Liver (tissue), 9 donors: Measurements from ENCODE around the gene FAM13A. TPM values are rescaled to one million over a fixed set of nuclear protein-coding genes. Genes with fewer than 3 reads are reported as not detected.

Experiments used
- DNase-seq: peaks from one replicate; pipeline ENCODE4 v3.0.0-alpha.2; 2017; ENCODE audit warnings: low spot score
- H3K27ac ChIP-seq, 2 donors: one replicate each; pipeline ENCODE4 v1.7.0; 2013; ENCODE audit warnings: inconsistent platforms in 2 of 2, low read length in 2 of 2, control low read depth in 1 of 2, low read depth in 1 of 2, mild to moderate bottlenecking in 1 of 2
- H3K27me3 ChIP-seq, 4 donors: one replicate each; pipeline versions ENCODE4 v1.6.1 to v1.7.0; 2013; ENCODE audit warnings: low read length in 3 of 4, inconsistent platforms in 1 of 4, mild to moderate bottlenecking in 1 of 4, moderate library complexity in 1 of 4; ENCODE audit not compliant: control insufficient read depth in 4 of 4, insufficient read depth in 4 of 4
- H3K36me3 ChIP-seq, 4 donors: one replicate each; pipeline versions ENCODE4 v1.6.1 to v1.7.0; 2013; ENCODE audit warnings: low read length in 3 of 4, mild to moderate bottlenecking in 3 of 4, low read depth in 1 of 4, moderate library complexity in 1 of 4; ENCODE audit not compliant: control insufficient read depth in 4 of 4, insufficient read depth in 3 of 4
- H3K4me1 ChIP-seq, 4 donors: one replicate each; pipeline versions ENCODE4 v1.6.1 to v1.7.0; 2013; ENCODE audit warnings: low read length in 3 of 4, mild to moderate bottlenecking in 3 of 4, moderate library complexity in 1 of 4; ENCODE audit not compliant: control insufficient read depth in 4 of 4, insufficient read depth in 4 of 4
- H3K4me3 ChIP-seq, 3 donors: one replicate each; pipeline versions ENCODE4 v1.6.1 to v1.7.0; 2013; ENCODE audit warnings: low read length in 3 of 3, control low read depth in 1 of 3, low read depth in 1 of 3, mild to moderate bottlenecking in 1 of 3
- H3K9ac ChIP-seq, 2 donors: one replicate each; pipeline ENCODE4 v1.7.0; 2013; ENCODE audit warnings: low read length in 2 of 2, mild to moderate bottlenecking in 2 of 2, moderate library complexity in 2 of 2, control low read depth in 1 of 2, low read depth in 1 of 2
- H3K9me3 ChIP-seq, 4 donors: one replicate each; pipeline versions ENCODE4 v1.6.1 to v1.7.0; 2013; ENCODE audit warnings: low read length in 3 of 4; ENCODE audit not compliant: control insufficient read depth in 4 of 4
- ATF3 ChIP-seq: IDR thresholded peaks from 2 replicates; pipeline ENCODE4 v1.6.1; 2016; ENCODE audit warnings: antibody characterized with exemption
- EGR1 ChIP-seq, 2 donors: IDR thresholded peaks; 2 replicates each; pipeline ENCODE4 v1.6.1; 2016 to 2018; ENCODE audit warnings: antibody characterized with exemption in 2 of 2, low read depth in 2 of 2
- FOXA1 ChIP-seq: IDR thresholded peaks from 2 replicates; pipeline ENCODE4 v1.6.1; 2016; ENCODE audit warnings: antibody characterized with exemption
- FOXA2 ChIP-seq: IDR thresholded peaks from 2 replicates; pipeline ENCODE4 v1.6.1; 2016; ENCODE audit warnings: antibody characterized with exemption
- GABPA ChIP-seq, 2 donors: IDR thresholded peaks in 1 of 2; conservative IDR thresholded peaks in 1 of 2; 2 replicates each; pipeline ENCODE4 v1.6.1; 2016; ENCODE audit warnings: antibody characterized with exemption in 2 of 2, mild to moderate bottlenecking in 1 of 2, moderate library complexity in 1 of 2
- HNF4A ChIP-seq, 2 donors: conservative IDR thresholded peaks; 2 replicates each; pipeline ENCODE4 v1.6.1; 2016; ENCODE audit warnings: antibody characterized with exemption in 2 of 2, mild to moderate bottlenecking in 2 of 2
- JUND ChIP-seq, 2 donors: IDR thresholded peaks; 2 replicates each; pipeline ENCODE4 v1.6.1; 2016; ENCODE audit warnings: antibody characterized with exemption in 2 of 2
- NR2F2 ChIP-seq: IDR thresholded peaks from 2 replicates; pipeline ENCODE4 v1.6.1; 2016; ENCODE audit warnings: antibody characterized with exemption
- RAD21 ChIP-seq, 2 donors: IDR thresholded peaks; 2 replicates each; pipeline ENCODE4 v1.6.1; 2016; ENCODE audit warnings: antibody characterized with exemption in 2 of 2, mild to moderate bottlenecking in 2 of 2
- REST ChIP-seq: IDR thresholded peaks from 2 replicates; pipeline ENCODE4 v1.6.1; 2016; ENCODE audit warnings: antibody characterized with exemption, mild to moderate bottlenecking
- SP1 ChIP-seq: IDR thresholded peaks from 2 replicates; pipeline ENCODE4 v1.6.1; 2018; ENCODE audit warnings: antibody characterized with exemption, mild to moderate bottlenecking
- YY1 ChIP-seq: IDR thresholded peaks from 2 replicates; pipeline ENCODE4 v1.6.1; 2016; ENCODE audit warnings: antibody characterized with exemption, mild to moderate bottlenecking
- WGBS: extraction: QIAGEN DNeasy Blood & Tissue Kit; methylation state at CpG from one replicate; pipeline ENCODE4 v1.1.7; 2013; 5-methylcytosine and 5-hydroxymethylcytosine counted together
- polyA plus RNA-seq, 2 donors: library from polyadenylated mRNA; stranded (reverse) in 1 of 2; unstranded in 1 of 2; fragments of 200-250 nt in 1 of 2; fragments of >200 nt in 1 of 2; fragmentation: Nextera tagmentation in 1 of 2; extraction: Ambion mirVana in 1 of 2; gene quantifications; one replicate each; pipeline versions ENCODE4 v1.2.1 to v1.2.3, GENCODE V29; 2013 to 2015
- total RNA-seq, 2 donors: library from RNA; depleted of rRNA; stranded (reverse); fragments of >200 nt; gene quantifications; one replicate each; pipeline ENCODE4 v1.2.3, GENCODE V29; 2014
- TF ChIP-seq, protein P1 (sequence below): fragments of 150-350 bp; IDR thresholded peaks from 2 replicates; pipeline ENCODE4 v1.5.1; 2017; ENCODE audit warnings: improper control_type of control experiment, low read depth, low read length; ENCODE audit not compliant: missing input control
- donor health status: healthy.
- donor health status: healthy.
- donor health status: healthy.
- donor health status: healthy.
- donor health status: healthy.

Gene FAM13A
- total and polyA plus RNA-seq, 4 donors, result 14.9 to 52.9 (median 27.6) TPM

DNA sequence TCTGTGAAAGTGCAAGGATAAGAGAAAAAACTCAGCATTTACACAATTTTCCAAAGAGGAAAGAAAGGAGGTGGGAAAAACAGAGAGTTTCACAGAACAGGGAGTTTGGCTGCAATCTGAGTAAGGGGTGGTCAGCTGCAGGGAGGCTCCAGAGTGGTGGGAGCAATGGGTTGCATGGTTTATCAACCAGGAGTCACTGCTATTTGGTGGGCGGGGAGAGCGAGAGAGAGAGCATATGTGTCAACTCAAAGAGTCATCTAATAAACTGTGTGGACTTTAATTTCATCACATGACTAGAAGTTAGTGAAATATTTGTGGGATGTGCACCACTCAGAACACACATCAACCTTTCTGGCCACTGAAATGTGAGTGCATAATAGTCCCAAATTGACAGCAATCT, 94.6 kb downstream of the FAM13A start:
- WGBS, result 98% methylated on average over 2 of the region's 2 CpGs
- no peak overlapping the region for H3K9ac ChIP-seq
- no peak for DNase-seq
- no peaks in the 10 kb centered on the region for H3K9me3 ChIP-seq
- no peaks in the 10 kb centered on the region for H3K27me3 ChIP-seq
- no peak overlapping the region for H3K4me3 ChIP-seq
- no peak for TF ChIP-seq FOXA1
- TF ChIP-seq HNF4A (conservative IDR thresholded peaks at IDR 0.05), result no peak
- TF ChIP-seq REST, result no peak
- TF ChIP-seq RAD21 (IDR thresholded peaks at IDR 0.05), result no peak
- no peak for TF ChIP-seq GABPA (IDR thresholded peaks at IDR 0.05 in 1 of 2, conservative IDR thresholded peaks at IDR 0.05 in 1 of 2)
- TF ChIP-seq NR2F2, result no peak
- no peak for TF ChIP-seq YY1
- TF ChIP-seq ATF3, result no peak
- TF ChIP-seq JUND (IDR thresholded peaks at IDR 0.05), result no peak
- TF ChIP-seq, protein P1, sequence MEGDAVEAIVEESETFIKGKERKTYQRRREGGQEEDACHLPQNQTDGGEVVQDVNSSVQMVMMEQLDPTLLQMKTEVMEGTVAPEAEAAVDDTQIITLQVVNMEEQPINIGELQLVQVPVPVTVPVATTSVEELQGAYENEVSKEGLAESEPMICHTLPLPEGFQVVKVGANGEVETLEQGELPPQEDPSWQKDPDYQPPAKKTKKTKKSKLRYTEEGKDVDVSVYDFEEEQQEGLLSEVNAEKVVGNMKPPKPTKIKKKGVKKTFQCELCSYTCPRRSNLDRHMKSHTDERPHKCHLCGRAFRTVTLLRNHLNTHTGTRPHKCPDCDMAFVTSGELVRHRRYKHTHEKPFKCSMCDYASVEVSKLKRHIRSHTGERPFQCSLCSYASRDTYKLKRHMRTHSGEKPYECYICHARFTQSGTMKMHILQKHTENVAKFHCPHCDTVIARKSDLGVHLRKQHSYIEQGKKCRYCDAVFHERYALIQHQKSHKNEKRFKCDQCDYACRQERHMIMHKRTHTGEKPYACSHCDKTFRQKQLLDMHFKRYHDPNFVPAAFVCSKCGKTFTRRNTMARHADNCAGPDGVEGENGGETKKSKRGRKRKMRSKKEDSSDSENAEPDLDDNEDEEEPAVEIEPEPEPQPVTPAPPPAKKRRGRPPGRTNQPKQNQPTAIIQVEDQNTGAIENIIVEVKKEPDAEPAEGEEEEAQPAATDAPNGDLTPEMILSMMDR, result no peak
- H3K27ac ChIP-seq, result no peak overlapping the region
- H3K36me3 ChIP-seq, result no peaks in the 10 kb centered on the region
- no peaks in the 10 kb centered on the region for H3K4me1 ChIP-seq

- H3K27ac ChIP-seq, result no peak overlapping the region
Measured at GRCh38 chr4:88960576-88960975, 96.4 kb downstream of the FAM13A start.

More at GRCh38 chr4:88960576-88960975, 96.4 kb downstream of the FAM13A start:
- Histone ChIP-seq H3K4me1 (no peaks in the 10 kb centered on the region), H3K4me3 (no peak overlapping the region), H3K27me3 (no peaks in the 10 kb centered on the region), H3K9ac (no peak overlapping the region), H3K9me3 (no peaks in the 10 kb centered on the region), H3K36me3 (no peaks in the 10 kb centered on the region)
- WGBS, result 75% methylated on average over 1 of the region's 1 CpG
- DNase-seq, result no peak
- TF ChIP-seq EGR1 (IDR thresholded peaks at IDR 0.05; ENCODE audit: low read depth in 2 of 2) (peak in 1 of 2 donors; percentile 2), SP1 (no peak), ATF3 (no peak), FOXA1 (no peak), GABPA (IDR thresholded peaks at IDR 0.05 in 1 of 2, conservative IDR thresholded peaks at IDR 0.05 in 1 of 2) (no peak), NR2F2 (no peak), FOXA2 (no peak), REST (no peak)
